HCT116 (cell line): ENCODE measurements around the gene PAN3. TPM values are rescaled to one million over a fixed set of nuclear protein-coding genes. Genes with fewer than 3 reads are reported as not detected.

ENCODE experiments used
- ATAC-seq: fragments of 200-7000 bp; cut with Tn5 transposase; 2 replicates; pipeline ENCODE4 v1.9.1; 2020; ENCODE audit warnings: mild to moderate bottlenecking, moderate library complexity
- BruUV-seq: library from RNA; stranded (reverse); fragments of 400-500 nt; replicated peaks from 2 replicates; lab custom pipeline; 2021; lab: Mats Ljungman, UMichigan
- CTCF ChIA-PET: fragments of 300-600 bp; sonication (Branson Sonifier 250); formaldehyde crosslinking; loops from one replicate; lab custom pipeline; 2021; ENCODE audit warnings: antibody characterized with exemption; lab: Charles Lee
- POLR2A ChIA-PET: fragments of 300-600, 350-600 bp; sonication (Branson Sonifier 250); formaldehyde crosslinking; loops from one replicate; lab custom pipeline; 2021; ENCODE audit warnings: antibody characterized with exemption; lab: Charles Lee
- RAD21 ChIA-PET, 2 experiments: fragments of 300-600 bp; sonication (Branson Sonifier 250); formaldehyde crosslinking; loops; one replicate each; lab custom pipeline; 2023; ENCODE audit warnings: low total read pairs in 2 of 2; ENCODE audit not compliant: uncharacterized antibody in 2 of 2, unreplicated experiment in 2 of 2, low non-redundant PET in 1 of 2; lab: Charles Lee
- DNase-seq: peaks from one replicate; pipeline ENCODE4 v3.0.0-alpha.2; 2010; ENCODE audit warnings: low read depth, low spot score
- H2AFZ ChIP-seq: fragments of 200-600 bp; shearing (Covaris generic), sonication (generic); 2 replicates; pipeline ENCODE4 v1.6.1; 2017; ENCODE audit warnings: low read depth, mixed run types, mixed read lengths, antibody characterized with exemption, low read length; ENCODE audit not compliant: poor library complexity, severe bottlenecking
- H3K27ac ChIP-seq: 2 replicates; pipeline ENCODE4 v1.5.1; 2012; ENCODE audit warnings: low read depth, low read length
- H3K27me3 ChIP-seq: fragments of 200-600 bp; sonication (generic); 2 replicates; pipeline ENCODE4 v1.6.1; 2016; ENCODE audit warnings: mixed run types, low read length, mixed read lengths; ENCODE audit not compliant: insufficient read depth
- H3K36me3 ChIP-seq, 2 experiments: fragments of 200-500 bp in 1 of 2; fragments of 200-600 bp in 1 of 2; sonication (Bioruptor generic) in 1 of 2; sonication (generic) in 1 of 2; 2 replicates each; pipeline versions ENCODE4 v1.5.1 to v1.6.1; 2014 to 2016; ENCODE audit warnings: low read length in 2 of 2, inconsistent platforms in 1 of 2, mixed read lengths in 1 of 2, mixed run types in 1 of 2; ENCODE audit not compliant: insufficient read depth in 2 of 2, control insufficient read depth in 1 of 2
- H3K4me1 ChIP-seq, 2 experiments: fragments of 200-600 bp in 1 of 2; sonication (generic) in 1 of 2; 2 replicates each; pipeline versions ENCODE4 v1.5.1 to v1.6.1; 2012 to 2017; ENCODE audit warnings: low read length in 2 of 2, inconsistent platforms in 1 of 2, mild to moderate bottlenecking in 1 of 2, mixed read lengths in 1 of 2, mixed run types in 1 of 2, moderate library complexity in 1 of 2; ENCODE audit not compliant: insufficient read depth in 2 of 2, control insufficient read depth in 1 of 2
- H3K4me2 ChIP-seq: fragments of 200-600 bp; sonication (generic); 2 replicates; pipeline ENCODE4 v1.6.1; 2017; ENCODE audit warnings: mixed run types, low read length, mixed read lengths
- H3K4me3 ChIP-seq, 2 experiments: fragments of 200-600 bp in 1 of 2; sonication (generic) in 1 of 2; replicated peaks in 1 of 2; 2 replicates each; pipeline ENCODE4 v1.5.1; 2011 to 2016; ENCODE audit warnings: low read length in 2 of 2, control low read depth in 1 of 2, low read depth in 1 of 2, mild to moderate bottlenecking in 1 of 2, mixed read lengths in 1 of 2, mixed run types in 1 of 2
- H3K79me2 ChIP-seq: fragments of 200-600 bp; sonication (generic); 2 replicates; pipeline ENCODE4 v1.6.1; 2017; ENCODE audit warnings: mild to moderate bottlenecking, mixed run types, low read length, moderate library complexity, mixed read lengths; ENCODE audit not compliant: insufficient read depth
- H3K9ac ChIP-seq: fragments of 200-600 bp; sonication (generic); 2 replicates; pipeline ENCODE4 v1.6.1; 2016; ENCODE audit warnings: low read length, mixed read lengths
- H3K9me2 ChIP-seq: fragments of 200-600 bp; sonication (generic), shearing (Covaris generic); 2 replicates; pipeline ENCODE4 v1.6.1; 2017; ENCODE audit warnings: mixed run types, mild to moderate bottlenecking, moderate library complexity; ENCODE audit not compliant: insufficient read depth
- H3K9me3 ChIP-seq, 2 experiments: fragments of 200-500 bp in 1 of 2; fragments of 200-600 bp in 1 of 2; sonication (Bioruptor generic) in 1 of 2; sonication (generic) in 1 of 2; 2 replicates each; pipeline ENCODE4 v1.6.1; 2014 to 2017; ENCODE audit warnings: low read length in 2 of 2, mixed read lengths in 2 of 2, inconsistent platforms in 1 of 2, low read depth in 1 of 2, mild to moderate bottlenecking in 1 of 2, mixed run types in 1 of 2, moderate library complexity in 1 of 2; ENCODE audit not compliant: control insufficient read depth in 1 of 2, insufficient read depth in 1 of 2
- H4K20me1 ChIP-seq: fragments of 200-600 bp; sonication (generic), shearing (Covaris generic); 2 replicates; pipeline ENCODE4 v1.6.1; 2017; ENCODE audit warnings: mixed run types, mild to moderate bottlenecking, moderate library complexity; ENCODE audit not compliant: insufficient read depth
- CBX3 ChIP-seq: IDR thresholded peaks from 2 replicates; pipeline ENCODE4 v1.6.1; 2012; ENCODE audit warnings: low read depth
- CEBPB ChIP-seq: IDR thresholded peaks from 2 replicates; pipeline ENCODE4 v1.6.1; 2012; ENCODE audit warnings: low read depth
- EGR1 ChIP-seq: IDR thresholded peaks from 2 replicates; pipeline ENCODE4 v1.6.1; 2012; ENCODE audit warnings: low read depth
- RAD21 ChIP-seq: IDR thresholded peaks from 2 replicates; pipeline ENCODE4 v1.6.1; 2012; ENCODE audit warnings: low read depth, mild to moderate bottlenecking
- REST ChIP-seq: IDR thresholded peaks from 2 replicates; pipeline ENCODE4 v1.6.1; 2012; ENCODE audit warnings: low read depth
- TCF7L2 ChIP-seq: IDR thresholded peaks from 2 replicates; pipeline ENCODE4 v1.7.0; 2011; ENCODE audit warnings: borderline replicate concordance, inconsistent platforms; ENCODE audit not compliant: insufficient read depth, insufficient read length; ENCODE audit errors: extremely low read depth
- ZNF274 ChIP-seq: fragments of 200-500 bp; sonication (Bioruptor generic); IDR thresholded peaks from 2 replicates; pipeline ENCODE4 v1.6.1; 2014; ENCODE audit warnings: mild to moderate bottlenecking, low read depth, low read length, inconsistent platforms
- intact Hi-C: fragments of 100-400 bp; cut with micrococcal nuclease; formaldehyde crosslinking; loops from 2 replicates; pipeline ENCODE4 v1.10.0; 2022
- total RNA-seq: library from RNA; stranded (reverse); gene quantifications from one replicate; pipeline ENCODE4 v1.2.1, GENCODE V29; 2021; ENCODE audit not compliant: unreplicated experiment

PAN3 gene
- total RNA-seq, 1 experiment from 2014 or later: 30.1 TPM

GRCh38 chr13:28219408-28220099, 81.2 kb downstream of the PAN3 start:
- Histone ChIP-seq H3K27me3 (no peaks in the 10 kb centered on the region), H3K4me1 (no peaks in the 10 kb centered on the region), H3K9me3 (no peaks in the 10 kb centered on the region), H2AFZ (no peak overlapping the region), H3K9ac (no peak overlapping the region), H3K27ac (no peak overlapping the region), H3K79me2 (no peaks in the 10 kb centered on the region), H3K9me2 (no peaks in the 10 kb centered on the region), H3K4me2 (no peak overlapping the region), H3K36me3 (no peaks in the 10 kb centered on the region), H3K4me3 (no peak overlapping the region)
- intact Hi-C loops: no loop called here
- DNase-seq (no peak), ATAC-seq (no peak)
- POLR2A ChIA-PET: no interaction called here
- no TSS peak for BruUV-seq
- CTCF ChIA-PET: no interaction called here
- TF ChIP-seq TCF7L2 (no peak), ZNF274 (no peak), RAD21 (no peak), CEBPB (no peak), REST (no peak), CBX3 (no peak), EGR1 (no peak)
- TF ChIP-seq, all 23 proteins: peak for 0
- RAD21 ChIA-PET: no interaction called here
- no peaks in the 10 kb centered on the region for H4K20me1 ChIP-seq
